ENCODE measurements around the gene MSS51. TPM values are rescaled to one million over a fixed set of nuclear protein-coding genes. Genes with fewer than 3 reads are reported as not detected.
A peak's percentile ranks its signal among the peaks of the same experiment; 100 is the strongest.

MSS51 gene
- total RNA-seq, result 9.5 TPM

DNA sequence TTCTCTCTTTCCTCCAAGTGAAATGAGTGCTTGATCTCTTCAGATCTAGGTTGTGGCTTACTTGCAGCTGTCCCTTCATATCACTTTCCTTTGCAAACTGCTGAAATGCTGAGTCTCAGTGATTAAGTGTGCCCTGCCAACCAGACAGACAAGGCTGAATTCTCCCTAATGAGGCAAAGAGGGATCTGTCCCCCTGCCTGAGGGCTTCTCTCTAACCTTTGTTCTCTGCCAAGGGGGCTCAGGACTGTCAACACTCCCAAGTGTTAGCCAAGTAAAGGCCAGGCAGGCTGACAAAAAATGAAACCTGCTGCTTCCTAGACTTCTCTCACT lies at the start of gene MSS51:
Gene MSS51 (minus strand): TSS at position 24 of the 330 bp plus-strand sequence. CDS start 5,277 bp downstream, outside the sequence.
- DNase-seq, result peak; percentile 94

DNA sequence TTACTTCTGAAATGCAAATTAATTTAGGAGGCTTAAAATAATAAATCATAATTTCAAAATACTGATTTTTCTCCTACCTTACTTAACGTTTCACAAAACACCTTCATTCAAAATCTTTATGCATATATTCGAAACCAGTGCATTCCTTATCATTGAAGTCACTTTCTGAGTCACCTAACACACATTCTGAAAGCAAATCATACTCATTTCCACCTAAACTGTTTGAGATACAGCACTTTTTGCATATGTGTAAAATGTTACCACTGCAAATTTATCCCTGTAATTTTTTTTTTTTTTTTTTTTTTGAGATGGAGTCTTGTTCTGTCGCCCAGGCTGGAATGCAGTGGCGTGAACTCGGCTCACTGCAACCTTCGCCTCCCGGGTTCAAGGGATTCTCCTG lies 46.8 kb upstream of the MSS51 start:
- DNase-seq, result no peak

DNA sequence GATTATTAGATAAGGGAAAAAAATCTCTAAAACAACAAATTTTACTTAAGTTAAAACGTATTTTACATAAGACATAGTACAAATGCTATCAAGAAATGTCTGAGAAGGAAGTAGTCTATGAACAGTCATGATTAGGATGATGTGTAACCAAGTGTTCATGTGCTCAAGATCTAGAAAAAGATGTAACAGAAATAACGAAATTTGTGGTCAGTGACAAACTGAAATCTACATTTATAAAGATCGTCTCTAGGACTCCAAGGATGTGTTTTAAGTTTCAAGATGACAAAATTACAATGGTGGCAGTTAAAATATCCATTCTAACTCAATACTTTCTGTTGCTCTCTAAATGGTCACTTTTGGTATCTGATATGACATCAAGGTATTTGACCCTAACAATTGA lies 45.3 kb upstream of the MSS51 start:
- no peak for DNase-seq

DNA sequence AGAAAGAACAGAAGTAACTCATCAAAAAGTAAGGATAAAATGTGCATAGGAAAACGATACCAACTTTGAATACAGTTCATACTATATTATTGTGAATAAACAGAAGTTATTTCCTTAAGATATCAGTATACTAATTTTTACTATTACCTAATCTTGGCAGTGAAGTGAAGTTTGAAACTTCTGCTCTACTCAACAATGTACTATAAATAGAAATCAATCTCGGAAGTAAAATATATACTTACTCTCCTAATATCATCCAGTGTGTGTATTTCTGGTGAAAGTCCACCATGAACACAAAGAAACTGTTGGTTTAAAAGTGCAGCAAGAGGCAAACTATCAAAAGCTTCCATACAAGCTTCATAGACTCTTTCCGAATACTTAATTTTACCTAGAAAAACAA lies 37.9 kb upstream of the MSS51 start:
- DNase-seq, result no peak

DNA sequence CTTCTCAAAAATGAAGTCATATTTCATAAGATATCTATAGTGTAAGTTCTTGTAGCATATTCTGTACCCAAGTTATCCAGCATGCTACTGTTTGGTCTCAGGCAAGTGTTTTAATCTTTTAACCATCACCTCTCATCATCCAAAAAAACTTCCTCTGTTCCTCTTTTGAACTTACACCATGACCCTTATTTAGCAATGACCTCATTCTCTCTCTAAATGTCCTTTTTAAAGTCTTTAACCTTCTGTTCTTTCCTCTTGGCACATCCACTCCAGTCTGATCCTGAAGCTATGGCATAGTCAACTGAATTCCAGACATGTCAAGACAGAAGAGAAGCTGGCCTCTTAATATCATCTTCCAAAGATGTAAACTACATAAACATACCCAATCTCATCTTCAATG lies 36.2 kb upstream of the MSS51 start:
- peak; percentile 46 for DNase-seq

DNA sequence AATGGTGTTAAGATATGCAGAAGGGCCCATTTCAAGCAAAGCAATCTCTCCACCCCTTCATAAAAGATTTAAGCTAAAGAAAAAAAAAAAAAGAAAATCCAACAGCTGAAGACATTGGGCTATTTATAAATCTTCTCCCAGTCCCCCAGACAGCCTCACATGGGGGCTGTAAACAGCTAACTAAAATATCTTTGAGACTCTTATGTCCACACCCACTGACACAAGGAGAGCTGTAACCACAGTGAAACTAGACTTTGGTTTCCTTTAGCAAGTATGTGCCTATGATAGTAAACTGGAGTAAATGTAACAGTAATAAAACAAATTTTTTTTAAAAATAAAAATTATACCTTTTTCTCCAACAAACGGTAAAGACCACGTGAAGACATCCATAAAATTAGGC lies 33.8 kb upstream of the MSS51 start:
- peak; percentile 57 for DNase-seq

DNA sequence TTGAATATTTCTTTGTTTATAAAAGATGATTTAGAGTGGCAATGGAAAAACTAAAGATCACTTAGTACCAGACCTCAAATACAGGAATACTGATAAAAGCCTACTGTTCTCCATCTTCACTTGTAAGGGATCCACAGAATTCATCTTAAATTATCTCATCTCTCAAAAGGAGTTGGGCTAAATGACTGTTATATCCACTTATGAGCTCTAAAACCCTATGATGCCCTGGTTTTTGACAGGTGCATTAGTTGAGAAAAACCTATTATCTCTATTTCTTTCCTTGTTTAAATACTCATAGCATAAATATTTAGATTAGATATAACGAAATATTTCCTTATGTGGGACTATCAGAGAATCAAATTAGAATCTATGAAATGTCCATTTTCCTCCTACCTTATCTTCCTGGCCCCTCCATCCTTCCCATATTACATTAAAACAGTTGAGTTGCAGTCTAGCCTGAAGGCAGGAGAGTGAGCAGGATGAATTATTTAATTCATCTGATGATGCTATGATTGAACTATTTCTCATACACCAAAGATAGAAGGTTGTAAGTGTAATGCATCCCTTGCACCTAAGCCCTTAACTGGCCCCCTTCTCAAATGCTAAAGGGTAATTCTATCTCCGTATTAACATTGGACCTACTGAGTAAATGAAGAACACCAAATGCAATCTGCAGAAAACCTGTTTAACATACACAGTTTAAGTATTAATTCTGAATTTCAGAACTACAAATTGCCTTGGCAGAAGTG lies 32.8 kb upstream of the MSS51 start:
- DNase-seq, result peak; percentile 28

DNA sequence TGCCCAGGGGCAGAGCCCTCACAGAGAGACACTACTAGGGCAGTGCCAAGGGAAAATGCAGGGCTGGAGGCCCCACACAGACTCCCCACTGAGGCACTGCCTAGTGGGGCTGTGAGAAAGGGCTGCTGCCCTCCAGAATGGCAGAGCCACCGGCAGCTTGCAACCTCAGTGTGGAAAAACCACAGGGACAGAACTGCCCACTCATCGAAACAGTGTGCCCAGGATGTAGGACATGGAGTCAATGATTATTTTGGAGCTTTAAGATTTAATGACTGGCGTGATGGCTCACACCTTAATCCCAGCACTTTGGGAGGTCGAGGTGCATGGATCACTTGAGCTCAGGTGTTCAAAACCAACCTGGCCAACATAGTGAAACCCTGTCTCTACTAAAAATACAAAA lies 27.5 kb upstream of the MSS51 start:
- no peak for DNase-seq

DNA sequence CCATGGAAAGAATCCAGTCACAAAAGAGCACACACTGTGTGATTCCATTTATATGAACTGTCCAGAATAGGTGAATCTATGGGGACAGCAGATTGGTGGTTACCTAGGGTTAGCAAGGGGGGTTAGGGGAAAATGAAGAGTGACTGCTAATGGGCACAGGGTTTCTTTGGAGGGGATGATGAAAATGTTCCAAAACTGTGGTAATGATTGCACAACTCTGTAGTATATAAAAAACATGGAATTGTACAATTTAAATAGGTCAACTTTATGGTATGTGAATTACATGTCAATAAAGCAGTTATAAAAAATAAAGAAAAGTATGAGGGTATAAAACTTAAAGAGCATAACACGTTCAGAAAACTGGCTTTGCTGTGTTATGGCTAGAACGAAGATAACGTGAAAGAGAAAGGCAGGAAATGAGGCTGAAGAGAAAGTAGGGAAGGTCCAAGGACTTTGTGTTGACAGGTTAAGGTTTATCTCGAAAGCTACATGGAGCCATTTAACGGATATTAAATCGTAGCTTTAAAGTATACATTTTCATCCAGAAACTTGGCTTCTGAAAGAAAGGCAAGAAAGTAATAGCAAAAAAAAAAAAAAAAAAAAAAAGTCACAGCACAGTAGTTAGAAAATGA lies 26.4 kb upstream of the MSS51 start:
- DNase-seq, result no peak

DNA sequence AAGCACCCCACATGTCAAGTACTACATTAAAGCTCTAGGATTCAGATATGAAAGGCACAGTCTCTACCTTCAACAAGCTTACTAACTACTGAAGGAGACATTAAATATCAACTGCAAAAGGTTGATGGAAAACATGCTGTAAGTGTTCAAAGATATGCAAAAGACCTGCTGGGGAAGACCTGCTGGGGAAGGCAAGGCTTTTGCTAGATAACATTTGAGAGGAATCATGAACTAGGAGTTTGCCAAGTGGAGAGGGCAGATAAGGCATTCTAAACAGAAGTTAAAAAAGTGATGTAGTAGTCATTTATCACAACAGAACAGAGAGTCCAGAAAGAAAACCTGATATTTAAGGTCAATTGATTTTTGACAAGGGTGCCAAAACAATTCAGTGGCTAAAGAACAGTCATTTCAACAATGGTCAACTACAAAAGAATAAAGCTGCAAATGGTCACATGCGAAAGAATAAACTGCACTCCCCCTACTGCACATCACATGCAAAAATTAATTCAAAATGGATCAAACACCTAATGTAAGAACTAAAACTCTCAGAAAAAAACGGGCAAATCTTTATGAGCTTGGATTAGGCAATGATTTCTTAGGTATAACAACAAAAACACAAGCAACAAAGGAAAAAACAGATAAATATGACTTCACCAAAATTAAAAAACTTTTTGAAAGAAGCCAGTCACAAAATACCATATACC lies 23.0 kb upstream of the MSS51 start:
- DNase-seq, result no peak

DNA sequence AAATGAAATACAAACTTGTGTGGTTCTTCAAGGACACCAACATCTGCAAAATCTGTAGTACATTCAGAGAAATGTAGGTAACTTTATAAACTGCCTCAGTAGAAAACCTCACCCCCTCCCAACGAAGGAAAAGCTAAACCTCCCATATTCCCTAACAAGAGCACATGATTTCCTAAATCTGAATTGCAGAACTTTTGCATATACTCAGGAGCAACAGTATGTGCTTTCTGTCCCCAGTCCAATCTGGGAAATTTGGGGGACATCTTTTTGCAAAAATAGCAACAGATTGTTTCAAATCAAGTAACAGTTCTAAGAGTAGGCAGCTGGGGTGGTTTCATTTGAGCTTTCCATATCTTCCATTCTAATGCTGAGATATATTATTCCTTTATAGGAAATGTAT lies 15.8 kb upstream of the MSS51 start:
- no peak for DNase-seq

DNA sequence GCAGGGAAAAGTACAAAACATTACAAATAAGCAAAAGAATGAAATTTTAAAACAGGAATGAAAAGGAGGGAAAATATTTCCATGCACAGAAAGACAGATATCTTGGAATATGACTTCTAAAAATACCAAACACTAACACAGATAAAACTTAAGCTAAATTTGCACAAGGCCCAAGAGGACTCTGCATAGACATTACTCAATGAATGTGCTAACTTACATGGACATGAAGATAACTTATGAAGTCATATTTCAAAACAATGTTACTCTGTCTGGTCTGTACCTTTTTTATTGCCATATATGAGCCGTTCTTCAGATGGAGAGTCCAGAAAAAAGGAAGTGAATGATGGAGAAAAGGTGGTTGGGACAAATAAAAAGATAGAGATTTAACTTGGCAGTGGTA lies 15.0 kb upstream of the MSS51 start:
- no peak for DNase-seq

DNA sequence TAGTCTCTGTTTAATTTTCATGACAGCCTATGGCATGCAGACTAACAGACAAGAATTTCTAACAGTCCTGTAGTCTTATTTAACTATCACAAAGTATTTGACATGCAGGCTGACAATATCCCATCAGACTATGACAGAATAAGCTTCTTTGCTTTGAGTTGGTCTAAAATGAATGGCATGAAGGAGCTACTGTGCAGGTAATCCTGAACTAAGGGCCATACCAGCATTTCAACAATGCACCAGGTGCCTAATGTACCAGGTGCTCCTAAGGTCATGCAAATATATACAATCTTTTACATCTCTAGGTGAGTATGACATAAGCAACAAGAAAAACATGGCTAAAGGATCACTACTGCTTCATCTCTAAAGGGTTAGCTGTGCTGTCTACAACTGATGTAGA lies 13.6 kb upstream of the MSS51 start:
- no peak for DNase-seq

DNA sequence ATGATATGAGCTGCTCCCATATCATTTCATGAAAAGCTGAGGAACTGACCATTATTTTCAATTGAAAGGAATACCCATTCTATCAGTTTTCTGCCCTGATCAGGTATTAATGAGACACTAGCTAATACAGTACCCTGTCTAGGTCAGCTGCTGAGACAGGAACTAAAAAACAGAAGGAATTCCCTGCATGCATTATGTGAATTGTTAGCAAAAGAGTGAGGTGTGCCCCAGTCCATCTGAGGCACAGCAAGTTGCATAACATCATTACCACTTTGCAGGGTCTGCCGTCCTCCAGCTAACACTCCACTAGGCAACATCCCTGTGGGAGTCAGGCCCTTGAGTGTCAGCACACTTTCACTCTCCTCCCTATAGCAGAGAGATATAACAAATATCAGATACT lies 11.1 kb upstream of the MSS51 start:
- no peak for DNase-seq

DNA sequence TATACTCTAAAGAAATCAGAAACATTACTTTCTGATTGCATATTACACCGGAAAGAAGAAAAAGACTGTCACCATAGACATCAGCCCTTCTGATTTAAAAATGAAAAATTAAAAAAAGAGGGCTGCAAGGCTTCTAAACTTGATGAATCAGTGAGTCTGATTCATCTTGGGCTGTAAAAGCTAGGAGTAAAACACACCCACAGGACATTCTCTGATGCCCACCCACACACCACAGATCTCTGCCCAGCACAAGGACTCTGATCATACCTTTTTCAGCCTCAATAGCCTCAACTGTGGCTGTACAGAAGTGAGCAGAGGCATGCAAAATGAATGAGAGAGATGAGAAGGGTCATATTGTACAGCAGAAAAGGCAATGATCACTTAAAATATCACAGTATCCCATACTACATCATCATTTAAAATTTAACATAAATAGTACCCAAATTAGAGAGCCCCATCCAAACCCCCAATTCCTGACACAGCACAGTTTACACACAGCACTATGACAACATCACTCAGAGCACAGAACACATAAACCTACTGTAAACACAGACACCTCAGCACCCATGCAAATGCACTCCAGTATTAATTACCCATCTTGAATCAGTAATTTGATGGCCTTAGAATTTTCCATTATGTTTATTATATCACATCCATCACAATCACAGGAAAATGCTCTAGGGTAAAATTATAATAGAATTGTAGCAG lies 6.4 kb upstream of the MSS51 start:
- no peak for DNase-seq

DNA sequence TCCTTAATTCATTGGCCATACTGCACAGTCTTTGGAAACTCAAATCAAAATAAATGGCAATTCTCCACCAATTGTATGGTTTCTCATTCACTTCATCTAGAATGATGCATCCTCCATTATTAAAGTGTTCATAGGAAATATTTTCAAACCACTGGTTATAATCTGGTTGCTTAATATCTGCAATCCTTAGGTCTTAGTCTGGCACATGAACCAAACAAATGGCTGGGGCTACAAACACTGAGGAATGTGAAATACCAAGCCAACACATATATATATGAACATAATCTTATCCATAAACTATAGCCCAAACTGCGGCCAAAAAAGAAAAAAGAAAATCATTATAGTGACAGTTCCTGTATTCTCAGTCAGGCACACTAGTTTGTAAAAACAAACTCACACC lies 5.7 kb upstream of the MSS51 start:
- DNase-seq, result no peak

DNA sequence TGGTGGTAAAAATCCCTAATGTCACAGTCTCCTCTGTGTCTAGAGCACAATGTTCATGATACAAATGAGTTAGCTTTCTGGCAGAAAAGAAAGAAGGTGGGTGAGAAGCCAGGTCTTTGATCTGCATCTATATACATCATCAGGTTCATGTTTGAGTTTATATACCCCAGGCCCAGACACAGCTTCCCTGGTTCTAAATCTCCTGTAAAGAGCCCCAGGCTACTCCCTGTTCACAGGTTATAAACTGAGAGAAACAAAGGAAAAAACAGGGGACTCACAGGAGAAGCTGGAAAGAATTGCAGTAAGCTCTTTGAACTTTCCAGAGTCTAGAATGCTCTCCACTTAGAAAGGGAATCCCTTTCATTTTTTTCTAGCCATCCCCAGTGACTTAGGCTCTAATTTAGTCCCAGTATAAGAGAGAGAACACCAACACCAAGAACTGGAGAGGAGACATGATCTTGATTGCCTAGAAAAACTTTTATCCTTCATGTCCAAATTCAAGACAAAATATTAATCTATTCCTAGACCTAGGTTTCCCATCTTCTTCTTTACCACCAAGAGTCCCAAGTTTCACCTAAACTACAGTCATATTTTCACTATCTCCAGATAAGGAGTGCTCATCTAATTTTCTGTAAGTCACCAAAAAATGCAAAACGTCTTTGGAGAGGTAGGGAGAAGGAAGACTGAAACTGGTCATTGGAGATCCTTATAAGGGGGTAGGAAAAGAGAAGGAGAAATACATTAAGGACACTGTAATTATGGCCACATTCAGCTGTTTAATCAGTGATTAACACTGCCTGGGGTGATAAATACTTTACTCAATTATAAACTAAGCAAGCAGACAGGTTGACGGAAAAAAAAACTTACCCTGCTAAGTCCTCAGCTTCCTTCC lies 469 bp downstream of the MSS51 start:
- no peak for DNase-seq

DNA sequence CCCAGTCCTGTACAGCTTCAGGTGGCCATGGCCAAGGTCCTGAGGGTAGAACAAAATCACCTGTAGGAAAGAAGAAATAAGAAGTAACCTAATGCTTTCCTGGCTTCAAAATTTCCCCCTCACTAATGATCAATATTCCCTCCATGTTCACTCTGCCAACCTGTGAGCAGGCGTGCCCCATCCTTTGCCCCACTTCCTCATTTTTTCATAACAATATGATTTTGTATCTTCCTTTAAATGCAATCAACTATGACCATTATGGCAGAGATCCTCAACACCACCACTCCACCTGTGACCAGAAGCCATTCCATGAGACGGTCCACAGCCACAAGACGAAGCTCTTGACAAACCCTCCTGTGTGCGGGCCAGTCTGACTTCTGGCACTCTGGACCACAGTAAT lies 7.0 kb downstream of the MSS51 start:
- no peak for DNase-seq

DNA sequence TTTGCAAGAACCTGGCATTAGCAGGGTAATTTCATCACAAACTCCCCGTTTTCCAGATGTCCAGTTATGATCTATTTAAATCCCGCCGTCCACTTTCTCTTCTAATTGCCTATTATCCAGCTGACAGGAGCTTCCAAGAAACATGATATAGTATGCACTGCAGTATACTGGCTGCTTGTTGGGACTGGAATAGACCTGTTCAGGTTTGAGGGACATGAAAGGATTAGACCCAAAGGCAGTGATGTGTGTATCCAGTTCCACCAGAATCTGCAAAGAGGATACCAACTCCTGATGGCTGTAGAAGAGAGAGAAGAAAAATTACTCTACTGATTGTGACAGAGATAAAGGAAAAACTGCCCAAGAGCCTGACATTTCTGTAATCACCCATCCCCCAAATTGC lies 8.9 kb downstream of the MSS51 start:
- peak; percentile 38 for DNase-seq

DNA sequence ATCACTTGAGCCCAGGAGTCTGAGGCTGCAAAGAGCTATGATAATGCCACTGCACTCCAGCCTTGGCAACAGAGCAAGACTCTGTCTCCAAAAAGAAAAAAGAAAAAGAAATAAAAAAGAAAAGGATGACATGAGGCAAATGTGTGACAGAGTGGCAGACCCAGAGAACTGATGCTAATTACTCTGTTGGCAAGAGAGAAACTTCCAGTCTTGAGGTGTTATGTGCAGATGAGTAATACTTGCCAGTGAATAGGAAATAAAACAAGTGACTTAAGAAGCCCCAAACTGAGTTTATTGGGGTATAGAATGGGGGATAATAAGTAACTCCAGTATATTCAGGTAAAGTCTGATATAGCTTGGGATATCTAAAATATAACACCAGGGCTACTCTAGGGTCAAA lies 10.1 kb downstream of the MSS51 start:
- DNase-seq, result no peak

DNA sequence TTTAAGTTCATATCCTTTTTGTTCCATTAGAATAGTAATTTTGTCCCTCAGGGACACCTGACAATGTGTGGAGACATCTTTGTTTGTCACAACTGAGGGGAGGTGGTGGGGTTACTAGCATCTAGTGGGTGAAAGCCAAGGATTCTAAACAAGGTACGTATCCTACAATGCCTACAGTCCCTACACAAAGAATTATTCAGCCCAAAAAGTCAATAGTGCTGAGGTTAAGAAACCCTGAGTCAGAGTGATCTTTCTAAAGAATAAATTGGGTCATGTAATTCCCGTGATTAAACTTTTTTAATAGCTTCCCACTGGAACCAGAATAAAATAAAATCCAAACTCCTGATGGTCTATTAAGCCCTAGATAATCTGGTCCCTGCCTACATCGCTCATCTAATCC lies 16.8 kb downstream of the MSS51 start:
- no peak for DNase-seq
